Hypothalamus (tissue), 51 donors: ENCODE results near the gene ABCC4.

Source experiments
- DNase-seq, 51 donors: peaks; one replicate each; lab custom pipeline; 2025; lab: John Stamatoyannopoulos, UW

The ABCC4 gene

DNA sequence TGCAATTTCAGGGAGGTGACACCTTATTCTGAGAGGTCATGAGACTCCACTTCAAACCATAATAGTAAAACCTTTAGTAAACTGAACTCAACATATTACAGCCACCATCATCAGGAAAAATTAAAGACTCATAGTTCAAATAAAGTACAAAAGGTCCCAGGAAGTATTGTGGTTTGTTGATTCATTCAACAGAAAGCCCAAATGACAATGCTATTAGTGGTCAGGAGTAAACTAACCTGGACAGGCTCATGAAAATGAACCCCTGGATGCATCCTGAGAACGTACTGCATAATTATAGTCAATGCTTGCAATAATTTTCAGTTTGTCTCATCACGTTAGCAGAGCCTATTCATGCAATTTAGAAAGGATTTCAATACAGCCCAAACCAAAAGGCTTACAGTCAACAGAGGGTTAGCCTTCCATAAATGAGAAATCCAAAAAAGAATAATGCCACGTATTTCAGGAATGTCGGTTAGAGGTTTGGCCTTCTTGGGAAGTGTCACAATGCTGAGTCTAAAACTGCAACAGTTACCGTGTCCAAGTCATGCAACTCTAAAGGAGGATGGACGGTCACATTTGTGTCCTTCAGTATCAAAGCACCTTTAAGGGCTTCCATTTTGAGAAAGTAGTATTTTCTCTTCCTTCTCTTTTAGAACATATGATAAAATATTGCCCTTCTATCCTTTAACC lies 280.8 kb downstream of the ABCC4 start:
- DNase-seq: no peak

DNA sequence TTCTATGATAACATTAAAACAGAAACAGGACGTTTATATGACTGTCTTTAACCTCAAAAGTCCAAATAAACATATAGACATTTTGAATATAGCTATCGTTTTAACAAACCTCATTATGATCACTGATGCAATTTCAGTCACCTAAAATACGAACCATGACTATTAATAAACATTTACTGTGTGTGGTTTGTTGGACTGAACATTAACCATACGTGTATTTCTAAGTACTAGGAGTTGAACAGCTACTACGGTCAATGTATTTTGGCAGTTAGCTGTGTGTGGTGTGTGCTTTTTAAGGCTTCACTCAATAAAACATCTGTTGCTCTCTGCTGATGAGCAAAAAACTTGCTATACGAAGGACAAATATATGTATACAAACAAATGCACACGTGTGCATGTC lies 281.4 kb downstream of the ABCC4 start:
- no peak for DNase-seq

GRCh38 chr13:95007322-95007721 lies 293.9 kb downstream of the ABCC4 start:
- no peak for DNase-seq

- no peak for DNase-seq
These were observed 296.0 kb downstream of the ABCC4 start for GRCh38 chr13:95005300-95005699.

- peak in 5 of 51 donors; percentile 1 to 28 (median 17) for DNase-seq
These were observed 298.0 kb downstream of the ABCC4 start for GRCh38 chr13:95003019-95003813.

GRCh38 chr13:95002126-95002525 lies 299.1 kb downstream of the ABCC4 start:
- no peak for DNase-seq

GRCh38 chr13:94999871-95000270 lies 301.4 kb downstream of the ABCC4 start:
- no peak for DNase-seq

GRCh38 chr13:94997126-94997525 lies 304.1 kb downstream of the ABCC4 start:
- no peak for DNase-seq

GRCh38 chr13:94996445-94996844 lies 304.8 kb downstream of the ABCC4 start:
- no peak for DNase-seq

GRCh38 chr13:94994506-94994905 lies 306.7 kb downstream of the ABCC4 start:
- no peak for DNase-seq

GRCh38 chr13:94993616-94994015 lies 307.6 kb downstream of the ABCC4 start:
- no peak for DNase-seq

DNA sequence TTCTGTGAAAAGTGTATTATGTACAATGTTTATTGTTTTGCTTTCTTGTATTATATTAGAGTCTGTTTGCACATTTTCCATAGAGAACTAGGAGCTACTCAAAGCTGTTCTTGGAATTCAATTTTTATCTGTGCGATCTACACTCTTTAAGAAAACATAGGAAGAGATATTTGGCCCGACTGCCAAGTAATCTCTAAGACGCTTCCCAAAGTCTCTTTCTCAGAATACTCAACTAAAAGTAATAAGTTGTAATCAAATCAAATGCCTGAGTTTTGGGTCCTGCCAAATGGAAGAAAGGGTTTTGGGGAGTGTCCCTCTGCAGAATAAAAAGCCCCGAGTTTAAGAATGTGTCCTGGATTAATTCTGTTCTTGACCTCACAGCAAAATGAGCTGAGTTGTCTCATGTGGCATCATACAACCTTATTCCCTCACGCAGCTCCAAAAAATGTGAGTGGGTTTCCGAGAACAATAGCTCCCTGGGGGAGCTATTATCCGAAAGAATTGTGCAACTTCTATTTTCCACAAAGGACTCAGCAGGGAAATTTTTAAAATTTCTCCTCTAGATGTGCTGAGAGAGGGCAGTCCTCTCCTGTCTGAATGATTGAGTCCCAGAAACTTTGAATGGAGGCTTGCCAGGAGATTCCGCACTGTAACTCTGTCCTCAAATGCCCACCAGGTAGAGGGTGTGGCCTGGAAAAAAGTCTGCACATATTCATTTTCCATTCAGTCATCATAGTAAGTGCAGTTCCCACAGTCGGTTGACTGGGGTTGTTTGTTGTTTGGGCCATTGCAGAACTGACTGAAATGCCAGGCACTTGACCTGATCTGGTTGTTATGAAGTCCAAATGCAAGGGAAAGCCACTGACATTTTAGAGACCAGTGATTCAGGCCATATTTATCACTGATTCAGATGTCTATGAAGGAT lies 309.0 kb downstream of the ABCC4 start:
- DNase-seq: no peak

GRCh38 chr13:94988654-94989053 lies 312.6 kb downstream of the ABCC4 start:
- no peak for DNase-seq

DNA sequence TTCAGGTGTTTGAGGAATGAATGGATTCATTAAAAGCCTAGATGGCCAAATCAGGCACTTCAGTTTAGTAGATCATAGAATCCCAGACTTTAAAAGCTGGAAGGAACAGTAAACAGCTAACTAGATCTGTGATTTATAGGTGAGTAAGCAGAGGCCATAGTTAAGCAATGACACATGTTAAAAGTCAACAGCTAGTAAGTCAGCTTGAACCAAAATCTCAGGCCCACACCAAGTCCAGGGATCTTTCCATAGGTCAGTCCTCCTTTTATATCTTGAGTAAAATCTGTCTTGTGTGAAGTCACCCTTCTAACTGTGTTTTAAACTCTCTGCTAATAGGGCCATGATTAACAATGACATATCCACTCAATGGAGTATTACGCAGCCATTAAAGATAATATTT lies 313.4 kb downstream of the ABCC4 start:
- DNase-seq: no peak

DNA sequence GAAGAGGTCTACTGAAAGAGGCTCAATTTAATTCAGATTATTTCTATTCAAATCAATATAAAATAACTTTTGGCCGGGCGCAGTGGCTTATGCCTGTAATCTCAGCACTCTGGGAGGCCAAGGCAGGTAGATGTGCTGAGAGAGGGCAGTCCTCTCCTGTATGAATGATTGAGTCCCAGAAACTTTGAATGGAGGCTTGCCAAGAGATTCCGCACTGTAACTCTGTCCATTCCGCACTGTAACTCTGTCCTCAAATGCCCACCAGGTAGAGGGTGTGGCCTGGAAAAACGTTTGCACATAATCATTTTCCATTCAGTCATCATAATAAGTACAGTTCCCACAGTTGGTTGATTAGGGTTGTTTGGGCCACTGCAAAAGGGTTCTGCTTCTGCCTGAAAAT lies 314.2 kb downstream of the ABCC4 start:
- no peak for DNase-seq

- DNase-seq: no peak
These were observed 316.3 kb downstream of the ABCC4 start for GRCh38 chr13:94984958-94985357.

DNA sequence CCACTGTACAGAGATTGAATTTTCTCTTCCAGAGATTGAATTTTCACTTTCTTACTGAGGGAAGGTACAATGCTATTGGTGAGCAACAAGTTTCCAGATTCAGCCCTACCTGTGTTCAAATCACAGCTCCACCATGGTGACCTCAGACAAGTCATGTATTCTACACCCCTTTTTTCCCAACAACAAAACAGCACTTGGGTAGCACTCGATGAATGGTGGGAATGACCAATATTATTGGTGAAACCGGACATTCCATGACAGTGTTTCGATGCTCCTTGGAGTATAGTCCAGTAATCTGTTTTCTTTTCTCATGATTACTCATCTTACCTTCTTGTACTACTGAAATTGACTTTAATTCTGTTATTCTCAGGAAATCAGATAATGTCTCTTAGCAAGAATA lies 322.7 kb downstream of the ABCC4 start:
- no peak for DNase-seq

DNA sequence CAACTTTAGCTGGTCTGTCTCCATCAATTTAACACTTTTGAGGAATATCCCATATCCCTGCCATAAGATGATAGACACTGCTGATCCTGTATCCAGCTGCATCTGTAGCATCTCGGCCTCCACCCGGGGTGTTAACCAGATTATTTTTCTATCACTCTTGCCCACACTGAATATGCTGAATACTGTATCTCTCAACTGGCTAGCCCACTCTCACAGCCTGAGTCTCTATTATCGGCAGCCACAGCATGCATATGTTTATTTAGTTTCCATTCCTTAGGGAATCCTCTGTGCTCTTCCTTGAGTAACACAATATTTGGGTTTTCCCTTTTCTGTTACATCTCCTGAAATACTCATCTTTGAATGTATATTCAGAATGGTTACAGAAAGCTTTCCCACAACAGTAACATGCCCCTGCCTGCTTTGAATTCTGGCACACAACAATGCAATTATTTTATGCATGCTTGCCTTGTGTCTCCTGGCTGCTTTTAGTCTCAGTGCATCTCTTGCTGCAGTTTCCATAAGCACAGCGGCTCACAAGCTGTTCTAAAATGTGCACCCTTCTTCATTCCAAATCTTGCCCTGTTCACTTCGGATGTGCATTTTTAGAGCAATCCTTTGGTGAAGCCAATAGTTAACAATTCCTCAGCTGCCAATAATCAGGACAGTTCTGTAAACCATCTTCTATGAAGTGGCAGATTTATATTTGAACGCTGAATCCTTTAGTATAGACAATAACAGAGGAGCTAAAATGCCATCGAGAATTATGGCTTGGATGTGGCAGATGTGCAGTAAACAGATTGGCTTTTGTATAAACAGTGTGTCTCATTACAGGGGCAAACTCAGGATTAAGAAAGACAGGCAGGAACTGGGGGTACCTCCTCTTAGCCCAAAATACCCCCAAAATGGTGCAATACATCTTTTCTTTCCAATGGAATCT lies 327.0 kb downstream of the ABCC4 start:
- no peak for DNase-seq

DNA sequence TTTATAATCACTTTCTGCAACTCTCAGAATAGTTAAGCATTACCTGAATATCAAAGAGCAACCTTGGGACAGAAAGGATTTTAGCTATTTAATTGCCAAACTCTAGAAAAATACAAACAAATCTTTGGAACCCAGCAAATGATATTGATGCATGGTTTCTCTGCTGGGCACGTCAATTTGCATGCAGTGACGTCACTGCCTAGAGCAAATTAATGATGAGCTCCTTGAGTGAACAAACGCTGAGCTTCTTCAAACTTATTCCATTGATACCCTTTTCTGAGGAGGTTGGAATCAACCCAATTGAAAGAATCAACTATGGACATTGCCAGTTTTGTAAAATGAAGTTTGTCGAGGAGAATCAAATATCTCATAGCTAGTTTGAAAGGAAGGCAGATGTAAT lies 329.0 kb downstream of the ABCC4 start:
- DNase-seq: no peak
